IMR-90 (cell line): ENCODE data around the gene CADM1. TPM values are rescaled to one million over a fixed set of nuclear protein-coding genes. Genes with fewer than 3 reads are reported as not detected.

Experiments used
- ATAC-seq: fragments of 200-7000 bp; cut with Tn5 transposase; 2 replicates; pipeline ENCODE4 v1.9.1; 2020; ENCODE audit warnings: low read depth, mild to moderate bottlenecking, moderate library complexity
- BruUV-seq: library from RNA; stranded (reverse); fragments of 400-500 nt; replicated peaks from 2 replicates; lab custom pipeline; 2021; lab: Mats Ljungman, UMichigan
- CTCF ChIA-PET: fragments of 300-600 bp; formaldehyde crosslinking; extraction: SDS; loops from one replicate; lab custom pipeline; 2021; ENCODE audit warnings: antibody characterized with exemption; lab: Yijun Ruan, JAX
- POLR2A ChIA-PET: fragments of 300-600 bp; sonication (Branson Sonifier 250); formaldehyde crosslinking; loops from one replicate; lab custom pipeline; 2022; ENCODE audit warnings: antibody characterized with exemption; ENCODE audit not compliant: unreplicated experiment; lab: Charles Lee
- DNase-seq: peaks from one replicate; pipeline ENCODE4 v3.0.0; 2013
- H2AFZ ChIP-seq: replicated peaks from 2 replicates; pipeline ENCODE3; 2013; ENCODE audit warnings: low read length, mild to moderate bottlenecking; ENCODE audit not compliant: poor library complexity
- H2AK5ac ChIP-seq: 2 replicates; pipeline ENCODE4 v1.6.1; 2013; ENCODE audit warnings: low read depth, low read length, inconsistent platforms
- H2AK9ac ChIP-seq: replicated peaks from 2 replicates; pipeline ENCODE3; 2013; ENCODE audit warnings: mild to moderate bottlenecking, low read depth, low read length, moderate library complexity; ENCODE audit not compliant: poor library complexity
- H2BK120ac ChIP-seq: 2 replicates; pipeline ENCODE4 v1.6.1; 2013; ENCODE audit warnings: low read depth, low read length, inconsistent platforms
- H2BK15ac ChIP-seq: 3 replicates; pipeline ENCODE4 v1.6.1; 2013; ENCODE audit warnings: low read depth, low read length, inconsistent platforms
- H2BK20ac ChIP-seq: 2 replicates; pipeline ENCODE4 v1.6.1; 2013; ENCODE audit warnings: low read depth, mild to moderate bottlenecking, inconsistent platforms, low read length, moderate library complexity
- H2BK5ac ChIP-seq: 2 replicates; pipeline ENCODE4 v1.6.1; 2013; ENCODE audit warnings: mild to moderate bottlenecking, low read depth, low read length, inconsistent platforms; ENCODE audit not compliant: poor library complexity, severe bottlenecking
- H3K14ac ChIP-seq: replicated peaks from 2 replicates; pipeline ENCODE4 v1.6.1; 2013; ENCODE audit warnings: low read depth, low read length, inconsistent platforms
- H3K18ac ChIP-seq: 2 replicates; pipeline ENCODE4 v1.6.1; 2013; ENCODE audit warnings: low read depth, low read length, control low read depth
- H3K23ac ChIP-seq: 2 replicates; pipeline ENCODE4 v1.6.1; 2013; ENCODE audit warnings: low read depth, low read length, inconsistent platforms
- H3K27ac ChIP-seq: 2 replicates; pipeline ENCODE4 v1.5.1; 2013; ENCODE audit warnings: mild to moderate bottlenecking, control low read depth, low read length; ENCODE audit not compliant: insufficient read depth
- H3K27me3 ChIP-seq: 2 replicates; pipeline ENCODE4 v1.6.1; 2013; ENCODE audit warnings: low read length; ENCODE audit not compliant: control insufficient read depth, insufficient read depth
- H3K36me3 ChIP-seq: 2 replicates; pipeline ENCODE4 v1.6.1; 2013; ENCODE audit warnings: low read length, mixed read lengths; ENCODE audit not compliant: control insufficient read depth, insufficient read depth
- H3K4ac ChIP-seq: 2 replicates; pipeline ENCODE4 v1.6.1; 2013; ENCODE audit warnings: low read depth, low read length, inconsistent platforms
- H3K4me1 ChIP-seq: 2 replicates; pipeline ENCODE4 v1.6.1; 2013; ENCODE audit warnings: low read length, mixed read lengths; ENCODE audit not compliant: control insufficient read depth, insufficient read depth
- H3K4me2 ChIP-seq: 2 replicates; pipeline ENCODE4 v1.6.1; 2013; ENCODE audit warnings: low read depth, mild to moderate bottlenecking, control low read depth, low read length, moderate library complexity
- H3K4me3 ChIP-seq: 2 replicates; pipeline ENCODE4 v1.5.1; 2013; ENCODE audit warnings: low read depth, mild to moderate bottlenecking, control low read depth, low read length, moderate library complexity; ENCODE audit not compliant: insufficient read depth
- H3K56ac ChIP-seq: 2 replicates; pipeline ENCODE4 v1.6.1; 2013; ENCODE audit warnings: low read length, inconsistent platforms; ENCODE audit not compliant: insufficient read depth; ENCODE audit errors: extremely low read depth
- H3K79me1 ChIP-seq, 2 experiments: 2 replicates each; pipeline ENCODE4 v1.6.1; 2013; ENCODE audit warnings: low read length in 2 of 2, inconsistent platforms in 1 of 2, low read depth in 1 of 2
- H3K9ac ChIP-seq: 2 replicates; pipeline ENCODE4 v1.6.1; 2013; ENCODE audit warnings: low read depth, low read length, control low read depth
- H3K9me1 ChIP-seq: 2 replicates; pipeline ENCODE4 v1.6.1; 2013; ENCODE audit warnings: low read length, inconsistent platforms; ENCODE audit not compliant: insufficient read depth
- H3K9me3 ChIP-seq: 2 replicates; pipeline ENCODE4 v1.6.1; 2013; ENCODE audit warnings: low read length; ENCODE audit not compliant: control insufficient read depth, insufficient read depth
- H4K20me1 ChIP-seq: 2 replicates; pipeline ENCODE4 v1.6.1; 2013; ENCODE audit warnings: low read length, inconsistent platforms; ENCODE audit not compliant: insufficient read depth
- H4K5ac ChIP-seq: 2 replicates; pipeline ENCODE4 v1.6.1; 2013; ENCODE audit warnings: mild to moderate bottlenecking, low read depth, low read length, control low read depth
- H4K8ac ChIP-seq, 2 experiments: 2 replicates each; pipeline ENCODE4 v1.6.1; 2013; ENCODE audit warnings: low read depth in 2 of 2, low read length in 2 of 2, control low read depth in 1 of 2, inconsistent platforms in 1 of 2
- H4K91ac ChIP-seq: 2 replicates; pipeline ENCODE4 v1.6.1; 2013; ENCODE audit warnings: low read depth, low read length, inconsistent platforms; ENCODE audit not compliant: insufficient read depth
- BHLHE40 ChIP-seq: fragments of 150-350 bp; IDR thresholded peaks from 2 replicates; pipeline ENCODE4 v1.6.1; 2016; ENCODE audit warnings: mild to moderate bottlenecking, low read depth, low read length
- CEBPB ChIP-seq: IDR thresholded peaks from 2 replicates; pipeline ENCODE4 v1.6.1; 2012; ENCODE audit warnings: low read depth, low read length, improper control_type of control experiment
- FOS ChIP-seq: fragments of 150-350 bp; IDR thresholded peaks from 2 replicates; pipeline ENCODE4 v1.6.1; 2016; ENCODE audit warnings: low read depth, low read length
- MAFK ChIP-seq: IDR thresholded peaks from 2 replicates; pipeline ENCODE4 v1.6.1; 2012; ENCODE audit warnings: low read depth, low read length, improper control_type of control experiment
- MAZ ChIP-seq: IDR thresholded peaks from 2 replicates; pipeline ENCODE4 v1.6.1; 2012; ENCODE audit warnings: low read depth, mild to moderate bottlenecking, low read length, improper control_type of control experiment, moderate library complexity, borderline replicate concordance
- MXI1 ChIP-seq: IDR thresholded peaks from 2 replicates; pipeline ENCODE4 v1.6.1; 2012; ENCODE audit warnings: low read depth, mild to moderate bottlenecking, low read length, moderate library complexity, borderline replicate concordance
- NFE2L2 ChIP-seq: fragments of 150-350 bp; IDR thresholded peaks from 2 replicates; pipeline ENCODE4 v1.6.1; 2016; ENCODE audit warnings: low read depth, mild to moderate bottlenecking, low read length
- POLR2A ChIP-seq: IDR thresholded peaks from 2 replicates; pipeline ENCODE4 v1.6.1; 2012; ENCODE audit warnings: mild to moderate bottlenecking, low read depth, low read length
- RAD21 ChIP-seq: IDR thresholded peaks from 2 replicates; pipeline ENCODE4 v1.6.1; 2012; ENCODE audit warnings: low read length, improper control_type of control experiment
- RCOR1 ChIP-seq: IDR thresholded peaks from 2 replicates; pipeline ENCODE4 v1.6.1; 2012; ENCODE audit warnings: mild to moderate bottlenecking, low read length, improper control_type of control experiment; ENCODE audit not compliant: insufficient replicate concordance
- RFX5 ChIP-seq: IDR thresholded peaks from 2 replicates; pipeline ENCODE4 v1.8.0; 2012; ENCODE audit warnings: low read depth, mild to moderate bottlenecking, low read length, moderate library complexity
- SMC3 ChIP-seq: fragments of 150-350 bp; IDR thresholded peaks from 2 replicates; pipeline ENCODE4 v1.6.1; 2016; ENCODE audit warnings: low read depth, mild to moderate bottlenecking, antibody characterized with exemption, low read length, moderate library complexity
- dilution Hi-C: fragments of 300-500 bp; cut with HindIII; formaldehyde crosslinking; loops from one replicate; pipeline ENCODE4 v1.14.3; 2018; ENCODE audit warnings: low sequenced_read_pairs; ENCODE audit not compliant: unreplicated experiment
- in situ Hi-C: fragments of 300-500 bp; cut with MboI; formaldehyde crosslinking; loops from 3 replicates; pipeline ENCODE4 v1.14.3; 2019; ENCODE audit warnings: low sequenced_read_pairs, inconsistent platforms, mixed read lengths
- intact Hi-C: fragments of 100-400 bp; cut with micrococcal nuclease; formaldehyde crosslinking; loops from 2 replicates; pipeline ENCODE4 v1.10.0; 2022
- polyA plus RNA-seq, 3 experiments: library from polyadenylated mRNA; depleted of rRNA; stranded (reverse); fragments of >200 nt; gene quantifications; 2 replicates each; pipeline ENCODE4 v1.2.3, GENCODE V29; 2012; ENCODE audit warnings: low replicate concordance in 1 of 3
- total RNA-seq: library from RNA; depleted of rRNA; stranded (reverse); fragments of >200 nt; gene quantifications from 2 replicates; pipeline ENCODE4 v1.2.3, GENCODE V29; 2012
- TF ChIP-seq, protein P1 (sequence below): fragments of 150-350 bp; IDR thresholded peaks from 2 replicates; pipeline ENCODE4 v1.6.1; 2017; ENCODE audit warnings: mild to moderate bottlenecking, antibody characterized with exemption, low read length, low read depth
- TF ChIP-seq, protein P2 (sequence below): fragments of 150-350 bp; IDR thresholded peaks from 2 replicates; pipeline ENCODE4 v1.6.1; 2016; ENCODE audit warnings: low read depth, mild to moderate bottlenecking, low read length, moderate library complexity, borderline replicate concordance
- TF ChIP-seq, protein P3 (sequence below): conservative IDR thresholded peaks from 2 replicates; pipeline ENCODE4 v1.5.1; 2012; ENCODE audit warnings: mild to moderate bottlenecking, low read depth, low read length, improper control_type of control experiment

Gene CADM1
- total and polyA plus RNA-seq, 2 of the 4 experiments (the other 2 are of a cell fraction) = 28.8 to 77.1 TPM

- H4K91ac ChIP-seq = no peak overlapping the region
- no peak overlapping the region for H2AK5ac ChIP-seq
- no peak overlapping the region for H2BK5ac ChIP-seq
- DNase-seq (no peak), ATAC-seq (no peak)
- no peaks in the 10 kb centered on the region for H3K9me3 ChIP-seq
- BruUV-seq = no TSS peak
- H2AK9ac ChIP-seq = no peak overlapping the region
- ChIA-PET CTCF (no interaction called here), POLR2A (no interaction called here)
- no peak overlapping the region for H3K4me2 ChIP-seq
- no peaks in the 10 kb centered on the region for H3K79me1 ChIP-seq
- no peak overlapping the region for H3K9ac ChIP-seq
- H3K4ac ChIP-seq = no peak overlapping the region
- H3K27me3 ChIP-seq = no peaks in the 10 kb centered on the region
- H3K14ac ChIP-seq = no peak overlapping the region
- no peak overlapping the region for H3K27ac ChIP-seq
- H2BK20ac ChIP-seq = no peak overlapping the region
- no peaks in the 10 kb centered on the region for H3K9me1 ChIP-seq
- H3K56ac ChIP-seq = no peak overlapping the region
- H3K36me3 ChIP-seq = no peaks in the 10 kb centered on the region
- intact Hi-C loops = no loop called here
- no peaks in the 10 kb centered on the region for H3K4me1 ChIP-seq
- no peak overlapping the region for H4K8ac ChIP-seq
- no peak overlapping the region for H2BK120ac ChIP-seq
- no peak overlapping the region for H2BK15ac ChIP-seq
- in situ Hi-C loops = no loop called here
- H3K18ac ChIP-seq = no peak overlapping the region
- H3K4me3 ChIP-seq = no peak overlapping the region
- H2AFZ ChIP-seq = no peak overlapping the region
- H4K5ac ChIP-seq = no peak overlapping the region
- TF ChIP-seq MAFK (no peak), FOS (no peak), RAD21 (no peak), BHLHE40 (no peak), POLR2A (no peak), RFX5 (no peak), NFE2L2 (no peak), MAZ (no peak), SMC3 (no peak), CEBPB (no peak), MXI1 (no peak), RCOR1 (no peak)
- TF ChIP-seq, protein P1, sequence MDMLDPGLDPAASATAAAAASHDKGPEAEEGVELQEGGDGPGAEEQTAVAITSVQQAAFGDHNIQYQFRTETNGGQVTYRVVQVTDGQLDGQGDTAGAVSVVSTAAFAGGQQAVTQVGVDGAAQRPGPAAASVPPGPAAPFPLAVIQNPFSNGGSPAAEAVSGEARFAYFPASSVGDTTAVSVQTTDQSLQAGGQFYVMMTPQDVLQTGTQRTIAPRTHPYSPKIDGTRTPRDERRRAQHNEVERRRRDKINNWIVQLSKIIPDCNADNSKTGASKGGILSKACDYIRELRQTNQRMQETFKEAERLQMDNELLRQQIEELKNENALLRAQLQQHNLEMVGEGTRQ = no peak
- TF ChIP-seq, protein P2, sequence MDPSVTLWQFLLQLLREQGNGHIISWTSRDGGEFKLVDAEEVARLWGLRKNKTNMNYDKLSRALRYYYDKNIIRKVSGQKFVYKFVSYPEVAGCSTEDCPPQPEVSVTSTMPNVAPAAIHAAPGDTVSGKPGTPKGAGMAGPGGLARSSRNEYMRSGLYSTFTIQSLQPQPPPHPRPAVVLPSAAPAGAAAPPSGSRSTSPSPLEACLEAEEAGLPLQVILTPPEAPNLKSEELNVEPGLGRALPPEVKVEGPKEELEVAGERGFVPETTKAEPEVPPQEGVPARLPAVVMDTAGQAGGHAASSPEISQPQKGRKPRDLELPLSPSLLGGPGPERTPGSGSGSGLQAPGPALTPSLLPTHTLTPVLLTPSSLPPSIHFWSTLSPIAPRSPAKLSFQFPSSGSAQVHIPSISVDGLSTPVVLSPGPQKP = no peak
- TF ChIP-seq, protein P3, sequence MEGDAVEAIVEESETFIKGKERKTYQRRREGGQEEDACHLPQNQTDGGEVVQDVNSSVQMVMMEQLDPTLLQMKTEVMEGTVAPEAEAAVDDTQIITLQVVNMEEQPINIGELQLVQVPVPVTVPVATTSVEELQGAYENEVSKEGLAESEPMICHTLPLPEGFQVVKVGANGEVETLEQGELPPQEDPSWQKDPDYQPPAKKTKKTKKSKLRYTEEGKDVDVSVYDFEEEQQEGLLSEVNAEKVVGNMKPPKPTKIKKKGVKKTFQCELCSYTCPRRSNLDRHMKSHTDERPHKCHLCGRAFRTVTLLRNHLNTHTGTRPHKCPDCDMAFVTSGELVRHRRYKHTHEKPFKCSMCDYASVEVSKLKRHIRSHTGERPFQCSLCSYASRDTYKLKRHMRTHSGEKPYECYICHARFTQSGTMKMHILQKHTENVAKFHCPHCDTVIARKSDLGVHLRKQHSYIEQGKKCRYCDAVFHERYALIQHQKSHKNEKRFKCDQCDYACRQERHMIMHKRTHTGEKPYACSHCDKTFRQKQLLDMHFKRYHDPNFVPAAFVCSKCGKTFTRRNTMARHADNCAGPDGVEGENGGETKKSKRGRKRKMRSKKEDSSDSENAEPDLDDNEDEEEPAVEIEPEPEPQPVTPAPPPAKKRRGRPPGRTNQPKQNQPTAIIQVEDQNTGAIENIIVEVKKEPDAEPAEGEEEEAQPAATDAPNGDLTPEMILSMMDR = no peak
- no peak overlapping the region for H3K23ac ChIP-seq
- dilution Hi-C loops = no loop called here
- no peaks in the 10 kb centered on the region for H4K20me1 ChIP-seq
These were observed 246.9 kb downstream of the CADM1 start for GRCh38 chr11:115257270-115257669.
